ENCODE measurements around the gene UCN3. TPM values are rescaled to one million over a fixed set of nuclear protein-coding genes. Genes with fewer than 3 reads are reported as not detected.

The UCN3 gene
- total and polyA plus RNA-seq, 2 of the 4 experiments (the other 2 are of a cell fraction), result not detected

GRCh38 chr10:5318148-5318547, 46.6 kb upstream of the UCN3 start:
- Histone ChIP-seq H3K36me3 (ENCODE audit: control insufficient read depth, insufficient read depth, low read length) (no peaks in the 10 kb centered on the region), H3K4me1 (ENCODE audit: control insufficient read depth, insufficient read depth, low read length) (no peaks in the 10 kb centered on the region), H3K9me1 (ENCODE audit: insufficient read depth, low read length) (no peaks in the 10 kb centered on the region), H2BK5ac (ENCODE audit: low read depth, low read length, poor library complexity, severe bottlenecking) (no peak overlapping the region), H2BK15ac (ENCODE audit: low read depth, low read length) (no peak overlapping the region), H4K91ac (ENCODE audit: insufficient read depth, low read depth, low read length) (no peak overlapping the region), H2AFZ (replicated peaks; ENCODE audit: low read length, poor library complexity) (no peak overlapping the region), H3K4me3 (ENCODE audit: insufficient read depth, low read depth, low read length) (no peak overlapping the region), H4K20me1 (ENCODE audit: insufficient read depth, low read length) (no peaks in the 10 kb centered on the region), H2AK5ac (ENCODE audit: low read depth, low read length) (no peak overlapping the region; the same call in 1 of the 2 replicates), H3K79me1 (ENCODE audit: low read depth in 1 of 2, low read length in 2 of 2) (no peaks in the 10 kb centered on the region), H3K9ac (ENCODE audit: low read depth, low read length) (no peak overlapping the region), H3K27ac (ENCODE audit: insufficient read depth, low read length) (no peak overlapping the region), H3K4me2 (ENCODE audit: low read depth, low read length) (no peak overlapping the region), H2BK20ac (ENCODE audit: low read depth, low read length) (no peak overlapping the region), H3K9me3 (ENCODE audit: control insufficient read depth, insufficient read depth, low read length) (no peaks in the 10 kb centered on the region), H3K14ac (replicated peaks; ENCODE audit: low read depth, low read length) (no peak overlapping the region), H4K5ac (ENCODE audit: low read depth, low read length) (no peak overlapping the region), H3K4ac (ENCODE audit: low read depth, low read length) (no peak overlapping the region), H3K56ac (ENCODE audit: extremely low read depth, insufficient read depth, low read length) (no peak overlapping the region), H3K23ac (ENCODE audit: low read depth, low read length) (no peak overlapping the region), H3K27me3 (ENCODE audit: control insufficient read depth, insufficient read depth, low read length) (no peaks in the 10 kb centered on the region; the same call in 1 of the 2 replicates), H2AK9ac (replicated peaks; ENCODE audit: low read depth, low read length, poor library complexity) (no peak overlapping the region), H2BK120ac (ENCODE audit: low read depth, low read length) (no peak overlapping the region), H3K18ac (ENCODE audit: low read depth, low read length) (no peak overlapping the region), H4K8ac (ENCODE audit: low read depth in 2 of 2, low read length in 2 of 2) (no peak overlapping the region)
- no peak for DNase-seq
- CTCF ChIA-PET, result no interaction called here
- no TSS peak for BruUV-seq (replicated peaks)
- intact Hi-C loops (cut with micrococcal nuclease) (no loop called here), dilution Hi-C loops (cut with HindIII; ENCODE audit: low sequenced_read_pairs, unreplicated experiment) (no loop called here), in situ Hi-C loops (cut with MboI; ENCODE audit: low sequenced_read_pairs) (no loop called here)
- 62% methylated on average over 2 of the region's 5 CpGs; no CpG with 5 or more reads in 1 of the 2 experiments for WGBS, 2 experiments (ENCODE audit: extremely low coverage in 2 of 2, insufficient read length in 1 of 2)
- no peak for TF ChIP-seq CHD1 (IDR thresholded peaks at IDR 0.05; ENCODE audit: low read depth, low read length)
- no peak for TF ChIP-seq MXI1 (IDR thresholded peaks at IDR 0.05; ENCODE audit: borderline replicate concordance, low read depth, low read length)
- no peak for TF ChIP-seq MAFK (IDR thresholded peaks at IDR 0.05; ENCODE audit: low read depth, low read length)
- no peak for TF ChIP-seq CTCF (conservative IDR thresholded peaks at IDR 0.05; ENCODE audit: low read depth, low read length)
- no peak for TF ChIP-seq CEBPB (IDR thresholded peaks at IDR 0.05; ENCODE audit: low read depth, low read length)
- TF ChIP-seq BHLHE40 (IDR thresholded peaks at IDR 0.05; ENCODE audit: low read depth, low read length), result no peak
- TF ChIP-seq RFX5 (IDR thresholded peaks at IDR 0.05; ENCODE audit: low read depth, low read length), result no peak
- no peak for TF ChIP-seq FOS (IDR thresholded peaks at IDR 0.05; ENCODE audit: low read depth, low read length)
- no peak for TF ChIP-seq RCOR1 (IDR thresholded peaks at IDR 0.05; ENCODE audit: insufficient replicate concordance, low read length)
- TF ChIP-seq USF2 (IDR thresholded peaks at IDR 0.05; ENCODE audit: low read depth, low read length), result no peak
- TF ChIP-seq MAZ (IDR thresholded peaks at IDR 0.05; ENCODE audit: borderline replicate concordance, low read depth, low read length), result no peak
- POLR2A ChIA-PET (ENCODE audit: unreplicated experiment), result no interaction called here
- ATAC-seq (ENCODE audit: low read depth), result no peak
